ENCODE data around the gene TBCD. TPM values are rescaled to one million over a fixed set of nuclear protein-coding genes. Genes with fewer than 3 reads are reported as not detected.

Gene TBCD
- total and polyA plus RNA-seq, 9 of the 15 experiments (the other 6 are each of a cell fraction or from before 2014, with no cell fraction given), result 8.9 to 98.5 (median 28.0) TPM

DNA sequence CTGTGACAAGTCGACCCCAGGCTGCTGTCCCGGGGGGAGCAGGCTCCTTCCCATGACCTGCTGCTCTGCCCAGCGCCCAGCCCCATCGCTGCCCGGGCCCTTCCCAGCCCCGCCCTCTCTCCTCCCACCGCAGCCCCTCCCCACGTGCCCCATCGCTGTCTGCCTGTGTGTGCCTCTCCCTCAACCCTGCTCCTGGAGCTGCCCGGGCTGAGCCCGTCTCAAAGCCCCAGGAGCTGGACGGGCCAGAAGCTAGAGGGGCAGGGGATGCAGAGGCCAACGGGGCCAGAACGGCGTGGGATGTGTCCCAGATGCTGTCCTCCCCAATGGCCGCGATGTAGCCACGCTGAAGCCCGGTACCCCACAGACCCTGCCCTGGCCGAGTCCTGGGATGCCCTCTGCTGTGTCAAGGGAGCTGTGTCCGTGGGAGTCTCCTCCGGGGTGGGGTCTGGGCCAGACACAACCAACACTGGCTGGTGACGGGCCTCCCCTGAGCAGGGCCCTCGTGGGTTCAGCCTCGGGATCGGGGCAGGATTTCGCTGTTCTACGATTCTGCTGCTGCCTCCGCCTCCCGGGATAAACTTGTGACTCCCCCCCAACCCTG, 206.2 kb downstream of the TBCD start:
- CTCF ChIA-PET (ENCODE audit: low intra/inter-chr PET ratio), result no interaction called here
- no peak for TF ChIP-seq MTA1 (IDR thresholded peaks at IDR 0.05; ENCODE audit: borderline replicate concordance)
- no peak for TF ChIP-seq ZNF263 (CRISPR knock-in tag; IDR thresholded peaks at IDR 0.05; ENCODE audit: borderline replicate concordance)
- TF ChIP-seq ILF3 (IDR thresholded peaks at IDR 0.05; ENCODE audit: borderline replicate concordance), result no peak
- no peak for TF ChIP-seq L3MBTL2 (IDR thresholded peaks at IDR 0.05)
- TF ChIP-seq, protein P1, sequence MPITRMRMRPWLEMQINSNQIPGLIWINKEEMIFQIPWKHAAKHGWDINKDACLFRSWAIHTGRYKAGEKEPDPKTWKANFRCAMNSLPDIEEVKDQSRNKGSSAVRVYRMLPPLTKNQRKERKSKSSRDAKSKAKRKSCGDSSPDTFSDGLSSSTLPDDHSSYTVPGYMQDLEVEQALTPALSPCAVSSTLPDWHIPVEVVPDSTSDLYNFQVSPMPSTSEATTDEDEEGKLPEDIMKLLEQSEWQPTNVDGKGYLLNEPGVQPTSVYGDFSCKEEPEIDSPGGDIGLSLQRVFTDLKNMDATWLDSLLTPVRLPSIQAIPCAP (CRISPR knock-in tag; IDR thresholded peaks at IDR 0.05; ENCODE audit: borderline replicate concordance), result no peak
- Histone ChIP-seq H4K20me1 (replicated peaks; ENCODE audit: control insufficient read depth, insufficient read depth, low read length) (no peaks in the 10 kb centered on the region), H3K79me2 (ENCODE audit: control insufficient read depth, insufficient read depth, low read length) (no peaks in the 10 kb centered on the region), H3K9ac (ENCODE audit: insufficient read depth in 1 of 2, low read depth in 2 of 2, low read length in 2 of 2) (no peak overlapping the region), H3K9me1 (ENCODE audit: control insufficient read depth, insufficient read depth, low read length) (no peaks in the 10 kb centered on the region), H3K4me1 (replicated peaks in 1 of 2; ENCODE audit: control insufficient read depth in 2 of 2, insufficient read depth in 2 of 2, low read length in 2 of 2) (peaks cover 0 to 22% of the 10 kb centered on the region in 2 experiments; a peak in 1 of 5 replicates), H3K4me3 (no peak overlapping the region), H3K9me3 (replicated peaks; ENCODE audit: control insufficient read depth, insufficient read depth, low read depth, low read length) (peaks cover 4% of the 10 kb centered on the region), H3K27me3 (ENCODE audit: control insufficient read depth in 2 of 2, insufficient read depth in 2 of 2, low read length in 2 of 2) (no peaks in the 10 kb centered on the region), H3K4me2 (ENCODE audit: insufficient read depth, low read length) (no peak overlapping the region), H3K27ac (ENCODE audit: extremely low read depth, low read depth, low read length) (no peak overlapping the region), H2AFZ (ENCODE audit: low read depth, low read length) (no peak overlapping the region), H3K36me3 (ENCODE audit: control insufficient read depth, insufficient read depth, low read length) (peaks cover 6% of the 10 kb centered on the region; the same call in 2 of the 3 replicates)
- no peak for ATAC-seq
- DNase-seq (ENCODE audit: extremely low read depth in 1 of 4, low spot score in 3 of 4), result no peak
- WGBS (ENCODE audit: insufficient coverage, low coverage, missing lambda C conversion rate), result 85% methylated on average over 15 of the region's 30 CpGs
- no peak for FAIRE-seq
- intact Hi-C loops (cut with micrococcal nuclease), result no loop called here
- POLR2A ChIA-PET, result no interaction called here
- in situ Hi-C loops (cut with MboI), result no loop called here
- no TSS peak for BruUV-seq (replicated peaks)
